NCI-H226 (cell line): ENCODE results near the gene MAP4K5.
A peak's percentile ranks its signal among the peaks of the same experiment; 100 is the strongest.

Experiments
- DNase-seq: peaks from one replicate; pipeline ENCODE4 v3.0.0-alpha.2; 2015

MAP4K5 gene

DNA sequence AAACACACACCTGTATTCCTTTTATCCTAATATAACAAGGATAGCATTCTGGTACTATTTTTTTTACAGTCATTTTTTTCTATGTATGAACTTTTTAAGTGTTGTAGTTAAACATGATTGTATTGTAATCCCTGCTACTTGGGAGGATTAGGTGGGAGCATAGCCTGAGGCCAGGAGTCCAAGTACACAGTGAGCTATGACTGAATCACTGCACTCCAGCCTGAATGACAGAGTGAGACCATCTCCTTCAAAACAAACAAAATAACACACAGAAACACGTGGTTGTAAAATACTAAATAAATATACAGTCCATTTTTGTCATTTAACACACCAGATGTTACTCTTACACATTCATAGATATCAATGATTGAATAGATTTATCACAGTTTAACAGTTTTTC is 56.9 kb downstream of the MAP4K5 start:
- peak; percentile 32 for DNase-seq

DNA sequence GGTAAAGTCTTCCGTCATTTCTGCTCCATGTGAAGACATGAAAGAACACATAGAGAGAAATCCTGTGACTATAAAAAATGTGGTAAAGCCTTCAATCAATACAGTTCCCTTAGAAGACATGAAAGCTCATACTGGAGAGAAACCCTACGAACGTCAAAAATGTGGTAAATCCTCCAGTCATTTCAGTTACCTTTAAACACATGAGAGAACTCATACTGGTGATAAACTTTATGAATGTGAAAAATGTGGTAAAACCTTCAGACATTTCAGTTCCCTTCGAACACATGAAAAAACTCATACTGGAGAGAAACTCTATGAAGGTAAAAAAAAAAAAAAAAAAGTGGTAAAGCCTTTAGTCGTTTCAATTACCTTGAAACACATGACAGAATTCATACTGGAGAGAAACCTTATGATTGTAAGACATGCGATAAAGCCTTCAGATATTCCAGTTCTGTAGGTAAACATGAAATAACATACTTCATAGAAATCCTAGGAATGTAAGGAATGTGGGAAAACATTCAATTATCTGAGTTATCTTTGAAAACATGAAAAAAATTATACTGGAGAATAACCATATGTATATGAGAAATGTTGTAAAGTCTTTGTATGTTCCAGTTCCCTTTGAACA is 60.4 kb downstream of the MAP4K5 start:
- DNase-seq, result peak; percentile 2

DNA sequence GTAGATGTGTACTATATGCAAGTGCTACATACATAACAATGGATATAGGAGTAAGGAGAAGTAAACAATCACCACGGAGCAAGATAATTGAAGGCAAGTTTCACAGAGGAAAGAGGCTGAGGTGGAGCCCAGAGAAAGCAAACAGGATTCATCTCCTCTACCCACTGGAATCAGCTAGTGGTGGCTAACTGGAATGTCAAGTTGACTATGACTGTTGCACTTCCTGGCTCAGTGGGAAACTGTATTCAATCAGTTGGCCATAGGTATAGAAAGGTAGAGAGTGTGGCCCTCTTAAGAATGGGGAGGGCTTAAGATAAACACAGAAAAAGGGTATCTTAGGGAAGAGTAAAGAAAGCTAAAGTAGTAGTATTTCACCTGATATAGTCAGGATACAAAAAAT is 62.4 kb downstream of the MAP4K5 start:
- no peak for DNase-seq

DNA sequence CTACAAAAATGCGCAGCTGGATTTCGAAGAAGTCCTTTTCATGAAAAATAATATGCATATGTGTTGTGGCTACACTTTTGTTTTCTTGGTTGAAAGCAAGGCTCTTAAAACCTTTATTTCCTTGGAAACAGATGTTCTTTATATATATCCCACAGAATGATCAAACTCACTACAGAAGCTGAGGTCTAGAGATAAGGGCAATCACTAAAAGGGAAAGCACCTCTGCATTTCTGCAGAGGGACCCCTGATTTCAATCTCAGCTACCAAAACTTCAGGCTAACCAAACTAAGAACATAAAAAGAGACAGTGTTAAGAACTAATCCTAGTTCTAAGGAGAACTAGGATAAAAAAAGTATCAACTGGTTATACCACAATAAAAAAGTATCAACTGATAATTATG is 70.3 kb downstream of the MAP4K5 start:
- no peak for DNase-seq

DNA sequence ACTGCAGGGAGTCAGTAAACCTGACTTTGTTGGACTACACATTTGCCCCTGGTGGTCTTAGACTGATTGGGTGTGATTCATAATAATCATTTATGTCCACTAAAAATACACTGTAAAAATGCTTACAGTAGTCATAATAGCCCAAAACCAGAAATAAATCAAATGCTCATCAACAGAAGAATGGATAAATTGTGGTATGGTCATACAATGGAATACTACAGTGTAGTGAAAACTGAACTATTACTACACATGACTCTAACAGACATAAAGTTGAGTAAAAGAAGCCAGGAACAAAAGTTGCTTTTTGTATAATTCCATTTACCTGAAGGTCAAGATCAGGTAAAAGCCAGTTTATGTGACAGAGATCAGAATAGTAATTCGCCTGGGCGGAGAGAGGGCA is 78.5 kb downstream of the MAP4K5 start:
- DNase-seq, result no peak

DNA sequence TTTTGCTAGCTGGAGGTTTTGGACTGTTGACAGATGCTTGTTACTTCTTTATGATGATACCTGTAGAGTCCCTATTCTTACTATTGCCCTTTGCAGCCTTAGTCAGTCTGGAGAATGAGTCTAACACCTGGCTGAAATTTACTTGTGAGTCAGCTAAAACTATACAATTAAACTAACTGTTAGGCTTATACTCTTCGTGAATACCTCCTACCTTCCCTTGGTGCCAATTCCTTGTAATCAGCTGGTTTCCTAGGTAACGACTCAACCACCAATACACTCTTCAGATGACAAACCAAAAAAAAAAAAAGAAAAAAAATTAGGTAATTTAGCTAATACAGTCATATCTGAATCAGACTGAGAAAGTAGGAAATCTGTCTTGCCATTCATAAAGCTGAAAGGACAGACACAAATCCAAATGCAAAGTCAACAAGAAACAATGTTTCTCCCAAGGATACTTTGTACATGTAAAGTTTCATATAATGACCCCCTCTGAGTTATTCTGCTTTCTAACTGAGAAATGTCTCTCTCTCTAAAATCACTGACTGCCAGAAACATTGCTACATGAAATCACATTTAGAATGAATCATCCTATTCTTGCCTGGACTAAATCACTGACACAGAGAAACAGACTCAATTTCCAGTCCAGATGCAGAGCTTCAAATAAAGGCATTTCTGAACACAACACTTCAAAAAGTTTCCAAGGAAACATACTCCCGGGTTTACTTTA is 79.2 kb downstream of the MAP4K5 start:
- DNase-seq, result peak; percentile 80

DNA sequence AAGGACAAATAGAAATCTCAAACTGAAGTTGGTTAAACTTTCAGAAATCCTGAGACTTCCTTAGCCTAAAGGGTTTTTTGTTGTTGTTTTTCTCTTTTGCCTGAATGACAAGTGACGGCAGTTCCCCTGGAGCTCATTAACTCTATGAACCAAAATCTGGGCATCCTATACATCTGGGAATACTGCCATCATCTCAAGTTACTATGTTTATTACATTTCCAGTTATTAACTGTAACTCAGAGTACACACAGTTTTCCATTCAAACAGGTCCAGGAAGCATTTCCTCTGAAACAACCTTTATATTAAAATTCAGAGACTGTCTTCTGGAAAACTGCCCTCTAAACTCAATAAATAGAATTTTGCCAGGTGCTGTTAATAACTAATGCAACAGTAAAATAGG is 80.1 kb downstream of the MAP4K5 start:
- no peak for DNase-seq

DNA sequence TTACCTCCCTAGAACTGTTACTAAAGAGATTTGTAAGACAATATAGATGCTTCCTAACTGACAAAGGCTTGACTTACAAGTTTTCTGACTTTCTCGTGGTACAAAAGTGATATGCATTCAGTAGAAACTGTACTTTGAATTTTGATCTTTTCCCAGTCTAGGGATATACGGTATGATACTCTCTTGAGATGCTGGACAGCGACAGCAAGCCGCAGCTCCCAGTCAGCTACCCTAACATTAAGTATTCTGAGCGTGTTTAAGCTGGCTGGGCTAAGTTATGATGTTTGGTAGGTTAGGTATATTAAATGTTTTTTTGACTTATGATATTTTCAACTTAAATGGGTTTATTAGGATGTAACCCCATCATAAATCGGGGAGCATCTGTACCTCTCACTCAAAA is 80.5 kb downstream of the MAP4K5 start:
- no peak for DNase-seq

DNA sequence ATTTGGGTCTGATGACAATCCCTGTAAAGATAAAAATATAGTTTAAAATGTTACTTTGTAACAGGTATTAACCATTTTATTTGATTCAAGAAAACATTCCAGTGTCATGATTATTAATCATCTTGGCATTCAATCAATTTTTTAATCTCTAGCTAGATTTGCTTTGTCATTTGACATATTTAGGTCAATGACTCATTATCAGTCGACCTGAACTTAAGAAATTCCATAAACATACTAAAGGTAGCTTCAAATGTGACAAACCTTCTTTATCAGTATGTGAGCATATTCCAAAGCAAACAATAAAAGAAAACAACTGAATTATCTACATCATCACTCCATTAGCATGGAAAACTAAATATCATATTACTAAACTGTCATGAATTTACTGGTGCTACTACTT is 84.9 kb downstream of the MAP4K5 start:
- DNase-seq, result peak; percentile 61

DNA sequence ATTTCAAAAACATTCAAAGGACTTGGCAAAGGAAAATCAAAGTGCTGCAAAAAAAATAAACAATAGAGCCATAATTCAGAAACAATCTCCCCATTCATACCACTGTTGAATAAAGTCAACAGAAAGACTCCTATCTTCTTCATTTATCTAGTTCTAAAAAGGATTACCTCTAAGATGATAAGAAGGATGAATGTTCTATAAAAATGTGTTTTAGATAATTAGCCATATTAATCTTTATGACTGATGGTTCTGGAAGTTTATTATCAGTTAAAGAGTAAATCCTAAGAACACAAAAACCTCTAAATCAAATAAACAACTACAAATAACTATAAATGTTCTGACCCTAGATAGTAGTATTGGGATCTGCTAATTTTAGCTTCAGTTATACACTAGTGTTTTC is 97.8 kb downstream of the MAP4K5 start:
- no peak for DNase-seq

DNA sequence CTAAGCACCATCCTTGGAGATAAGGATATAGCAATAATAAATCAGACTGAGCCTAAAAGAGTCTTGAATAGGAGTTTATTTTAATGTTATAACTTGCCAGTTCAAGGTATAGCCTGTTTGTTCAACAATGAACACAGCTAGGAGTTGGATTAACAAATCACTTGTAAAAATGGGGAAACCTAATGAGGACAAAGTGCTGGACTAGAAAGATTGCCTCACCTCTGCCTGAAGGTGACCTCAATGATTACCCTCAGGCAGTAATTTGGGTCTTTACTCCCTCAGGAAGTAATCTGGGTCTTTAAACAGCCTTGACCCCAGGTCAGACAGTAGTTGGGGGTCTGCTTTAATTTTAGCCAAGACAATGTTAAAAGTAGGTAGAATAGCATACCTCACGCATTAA is 100.2 kb downstream of the MAP4K5 start:
- no peak for DNase-seq

DNA sequence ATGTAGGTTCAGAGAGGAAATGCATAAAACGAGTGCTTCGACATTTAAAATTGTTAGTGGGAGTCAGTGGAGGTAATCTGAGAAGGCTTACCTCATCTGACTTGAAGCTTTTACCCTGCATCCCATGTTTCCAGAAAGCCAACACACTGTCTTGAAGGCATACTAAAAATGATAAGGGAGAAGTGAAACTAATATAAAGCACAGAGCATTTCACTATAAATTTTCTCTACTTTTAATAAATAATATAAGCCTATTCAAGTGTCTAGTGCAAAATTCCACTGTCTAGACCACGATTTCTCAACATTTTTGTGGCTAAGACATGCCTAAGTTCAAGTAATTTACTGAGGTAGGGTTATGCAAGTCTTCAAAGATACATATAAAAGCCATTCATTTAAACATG is 106.6 kb downstream of the MAP4K5 start:
- peak; percentile 41 for DNase-seq

DNA sequence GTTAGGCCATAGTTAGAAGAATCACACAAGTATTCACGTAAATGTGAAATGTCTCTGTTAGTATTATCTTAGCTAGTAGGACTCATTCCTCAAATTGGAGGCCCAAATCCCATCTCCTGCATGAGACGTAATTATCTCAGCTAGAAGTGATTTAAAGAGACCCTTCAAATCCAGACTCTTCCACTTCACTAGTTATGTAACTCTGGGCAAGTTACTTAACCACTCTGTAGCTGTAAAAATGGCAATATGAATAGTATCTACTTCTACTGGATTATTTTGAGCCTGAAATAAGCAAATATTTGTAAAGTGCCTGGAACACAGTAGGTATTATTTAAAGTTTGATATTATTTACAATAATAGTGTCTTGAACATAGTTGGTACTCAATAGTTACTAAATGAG is 107.3 kb downstream of the MAP4K5 start:
- DNase-seq, result no peak

DNA sequence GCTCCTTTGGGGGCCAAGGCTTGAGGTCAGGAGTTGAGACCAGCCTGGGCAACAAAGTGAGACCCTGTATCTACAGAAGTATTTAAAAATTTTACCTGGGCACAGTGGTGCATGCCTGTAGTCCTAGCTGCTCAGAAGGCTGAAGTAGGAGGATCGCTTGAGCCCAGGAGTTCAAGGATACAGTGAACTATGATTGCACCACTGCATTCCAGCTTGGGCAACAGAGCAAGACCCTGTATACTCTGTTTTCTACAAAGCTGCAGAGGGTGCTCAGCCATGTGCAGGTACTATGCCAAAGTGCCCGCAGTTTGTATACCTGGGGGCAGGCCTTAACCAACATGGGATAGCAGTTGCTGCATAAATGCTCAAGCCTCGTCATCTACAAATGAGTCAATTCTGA is 108.8 kb downstream of the MAP4K5 start:
- DNase-seq, result no peak

DNA sequence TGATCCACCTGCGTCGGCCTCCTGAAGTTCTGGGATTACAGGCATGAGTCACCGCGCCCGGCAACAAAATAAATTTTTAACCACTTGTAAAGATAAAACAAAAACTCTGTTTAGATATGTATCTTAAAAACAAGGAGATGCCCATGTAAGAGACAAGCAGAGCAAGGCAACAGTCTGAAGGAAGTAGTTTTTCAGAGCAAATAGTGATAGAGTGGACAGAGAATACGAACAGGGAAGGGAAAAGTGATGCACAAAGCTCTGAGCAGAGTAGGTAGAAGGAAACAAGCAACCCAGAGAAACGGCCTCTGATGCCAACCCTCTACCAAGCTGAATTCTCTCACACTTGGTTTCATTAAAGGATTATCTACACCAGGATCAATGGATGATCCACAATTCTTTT is 110.9 kb downstream of the MAP4K5 start:
- no peak for DNase-seq

DNA sequence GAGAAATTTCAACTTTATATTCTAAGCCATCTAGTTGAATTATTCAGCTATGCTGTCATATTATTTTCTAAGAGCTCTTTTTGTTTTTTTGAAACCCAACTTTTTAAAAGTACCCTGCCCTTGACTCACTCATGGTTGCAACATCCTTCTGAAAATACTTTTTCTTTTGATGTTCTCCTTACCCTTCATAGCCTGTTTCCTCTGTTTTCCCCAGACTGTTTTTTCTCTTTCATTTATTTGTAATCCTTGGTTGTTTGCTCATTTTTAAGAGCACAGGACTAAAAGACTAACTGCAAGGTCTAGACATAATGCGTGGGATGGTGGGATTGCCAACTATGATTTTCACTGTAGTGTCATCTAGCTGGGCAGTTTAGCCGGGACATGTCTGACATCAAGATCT is 114.5 kb downstream of the MAP4K5 start:
- DNase-seq, result no peak

DNA sequence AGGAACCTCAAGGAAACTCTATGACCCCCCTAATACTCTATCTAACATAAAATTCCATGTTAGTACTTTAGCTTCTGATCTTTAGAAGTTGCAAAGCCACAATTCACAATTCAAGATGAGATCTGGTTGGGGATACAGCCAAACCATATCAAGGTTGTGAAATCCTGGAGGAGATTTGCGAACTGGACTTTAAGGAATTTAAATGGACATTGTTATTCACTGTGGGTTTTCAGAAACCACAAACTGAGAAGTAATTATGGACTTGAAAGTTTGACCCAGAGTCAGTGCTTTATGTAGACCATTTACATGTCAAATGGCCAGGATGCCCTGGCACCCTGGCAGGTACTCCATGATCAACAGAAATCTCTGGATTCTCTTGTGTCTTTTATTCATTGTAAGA is 121.4 kb downstream of the MAP4K5 start:
- peak; percentile 67 for DNase-seq

DNA sequence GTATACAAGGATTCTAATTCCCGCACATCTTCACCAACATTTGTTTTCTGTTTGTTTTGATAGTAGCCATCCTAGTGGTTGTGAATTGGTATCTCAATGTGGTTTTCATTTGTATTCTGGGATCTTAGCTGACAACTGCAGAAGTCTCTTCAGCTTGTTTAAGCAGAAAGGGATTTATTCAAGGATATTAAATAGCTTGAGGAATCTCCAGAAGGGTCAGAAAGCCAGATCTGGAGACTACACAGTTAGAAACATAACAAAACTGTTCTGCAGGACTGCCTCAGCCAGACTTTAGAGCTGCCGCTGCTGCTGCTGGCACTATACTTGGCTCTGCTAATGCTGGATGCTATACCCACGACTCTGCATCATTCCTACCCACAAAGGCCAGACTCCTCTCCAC is 122.3 kb downstream of the MAP4K5 start:
- DNase-seq, result no peak

DNA sequence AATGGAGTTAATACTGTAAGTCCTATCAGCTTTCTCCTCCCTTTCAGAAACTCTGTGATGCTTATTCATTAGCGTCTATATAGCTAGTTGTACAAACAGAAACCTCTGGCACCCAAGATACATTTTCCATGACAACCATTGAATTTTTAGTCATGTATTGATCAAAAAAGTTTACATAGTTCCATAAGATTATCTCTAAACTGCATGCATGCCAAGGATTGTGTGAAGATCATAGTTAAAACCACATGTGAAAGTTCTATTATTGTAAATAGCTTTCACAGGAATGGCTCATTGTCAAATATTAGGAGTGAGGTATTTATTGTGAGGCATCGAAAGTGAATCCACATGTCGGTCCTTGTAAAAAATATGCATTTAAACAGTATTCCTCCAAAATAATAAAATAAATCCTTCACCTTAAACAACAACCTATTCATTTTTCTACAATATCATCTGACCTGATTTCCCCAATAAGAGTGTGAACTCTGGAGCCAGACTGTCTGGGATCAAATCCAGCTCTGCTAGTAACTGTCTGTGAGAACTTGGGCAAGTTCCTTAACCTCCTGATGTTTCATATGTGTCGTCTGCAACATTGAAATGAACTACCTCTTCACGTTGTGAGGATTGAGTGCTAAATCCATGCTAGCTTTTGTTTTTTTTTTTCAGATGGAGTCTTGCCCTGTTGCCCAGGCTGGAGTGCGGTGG is 125.1 kb downstream of the MAP4K5 start:
- no peak for DNase-seq

DNA sequence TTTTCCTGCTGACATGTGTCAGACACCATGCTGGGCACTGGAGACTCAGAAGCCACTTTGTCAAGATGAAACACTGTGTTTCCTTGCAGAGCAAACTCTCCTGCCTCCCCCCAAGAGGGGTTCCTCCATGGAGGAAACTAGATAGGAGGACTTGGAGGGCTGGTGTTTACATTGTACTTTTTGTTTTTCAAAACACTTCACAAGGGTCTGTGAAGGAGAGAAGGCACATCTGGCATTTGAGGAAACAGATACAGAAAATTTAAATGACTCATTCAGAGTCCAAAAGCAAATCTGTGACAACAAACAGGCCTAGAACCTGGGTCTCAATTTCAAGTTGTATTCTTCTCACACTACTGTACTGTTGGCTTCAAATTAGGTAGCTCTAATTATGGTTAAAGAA is 128.9 kb downstream of the MAP4K5 start:
- DNase-seq, result no peak

DNA sequence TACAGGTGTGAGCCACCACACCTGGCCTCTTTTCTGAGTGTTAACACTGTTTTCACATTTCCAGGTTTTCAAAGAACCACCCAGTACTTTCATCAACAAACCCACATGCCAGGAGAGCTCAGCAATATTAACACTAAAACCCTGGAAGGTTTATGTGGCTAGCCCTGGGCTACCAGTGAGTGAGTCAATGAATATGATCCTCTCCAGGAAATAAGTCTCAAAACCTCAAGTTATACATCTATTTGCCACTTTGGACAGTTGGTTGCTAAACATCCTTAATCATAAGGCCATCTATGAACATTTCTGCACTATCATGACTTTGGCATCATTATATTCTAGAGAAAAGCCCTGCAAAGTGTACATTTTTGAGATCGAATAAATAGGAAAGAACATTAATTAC is 129.4 kb downstream of the MAP4K5 start:
- DNase-seq, result no peak

DNA sequence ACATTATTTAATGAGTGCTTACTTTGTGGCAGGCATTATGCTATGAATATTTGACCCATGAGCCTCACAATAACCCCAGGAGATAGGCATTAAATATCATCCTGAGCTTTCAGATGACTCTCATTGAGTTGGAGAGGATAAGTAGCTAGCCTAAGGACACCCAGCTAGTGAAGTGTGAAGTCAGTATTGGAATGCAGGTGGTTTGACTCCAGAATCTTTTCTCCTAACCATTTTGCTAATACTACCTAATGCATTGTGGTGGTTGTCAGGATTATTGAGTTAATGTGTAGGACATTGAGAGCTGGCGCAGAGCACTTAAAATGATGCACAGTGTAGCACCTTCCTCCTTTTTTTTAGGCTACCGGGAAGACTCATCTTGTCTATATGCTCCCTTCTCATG is 131.9 kb downstream of the MAP4K5 start:
- DNase-seq, result no peak

DNA sequence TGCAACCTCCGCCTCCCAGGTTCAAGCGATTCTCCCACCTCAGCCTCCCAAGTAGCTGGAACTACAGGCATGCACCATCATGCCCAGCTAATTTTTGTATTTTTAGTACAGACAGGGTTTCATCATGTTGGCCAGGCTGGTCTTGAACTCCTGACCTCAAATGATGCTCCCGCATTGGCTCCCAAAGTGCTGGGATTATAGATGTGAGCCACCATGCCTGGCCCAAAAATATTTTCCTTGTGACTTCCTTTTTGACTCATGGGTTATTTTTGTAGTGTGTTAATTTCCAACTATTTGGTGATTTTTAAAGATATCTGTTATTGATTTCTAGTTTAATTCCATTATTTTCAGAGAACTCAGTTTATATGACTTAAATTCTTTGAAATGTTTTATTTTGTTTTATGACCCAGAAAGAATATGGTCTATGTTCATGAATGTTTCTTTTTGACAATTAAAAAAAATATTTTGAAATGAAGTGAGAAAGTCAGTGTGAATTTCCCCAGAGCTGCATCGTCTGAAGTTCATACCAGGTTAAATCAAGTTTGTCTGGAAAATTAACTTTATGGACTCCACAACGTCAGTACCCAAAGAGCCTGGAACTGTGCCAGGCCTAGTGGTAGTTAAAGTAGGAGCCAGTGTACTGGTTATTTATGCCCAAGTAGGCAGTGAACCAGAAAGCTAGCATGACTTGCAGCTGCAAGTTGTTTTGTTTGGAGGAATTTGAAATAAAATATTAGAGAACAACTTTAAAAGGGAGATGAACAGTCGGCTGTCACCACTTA is 132.9 kb downstream of the MAP4K5 start:
- no peak for DNase-seq

DNA sequence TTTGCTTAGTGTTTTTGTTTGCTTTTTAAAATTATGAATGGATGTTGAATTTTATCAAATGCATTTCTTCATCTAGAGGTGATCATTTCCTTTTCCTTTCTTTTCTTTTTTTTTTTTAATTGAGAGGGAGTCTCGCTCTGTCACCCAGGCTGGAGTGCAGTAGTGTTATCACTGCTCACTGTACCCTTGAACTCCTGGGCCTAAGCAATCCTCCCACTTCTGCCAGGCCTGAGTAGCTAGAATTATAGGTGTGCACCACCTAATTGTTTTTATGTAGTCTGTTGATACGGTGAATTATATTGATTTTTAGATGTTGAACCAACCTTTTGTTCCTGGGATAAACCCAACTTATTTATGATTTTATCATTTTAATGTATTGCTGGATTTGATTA is 134.2 kb downstream of the MAP4K5 start:
- DNase-seq, result no peak
